Measurements from ENCODE around the gene GPR39.

Gene GPR39

GRCh38 chr2:132676999-132677398 is 260.4 kb downstream of the GPR39 start:
- peak; percentile 57; the same call in 2 of the 3 replicates for ATAC-seq
- TF ChIP-seq CSRNP3 (CRISPR knock-in tag; IDR thresholded peaks at IDR 0.05): no peak
- TF ChIP-seq ESRRG (CRISPR knock-in tag; IDR thresholded peaks at IDR 0.05): no peak
- no peak for TF ChIP-seq POU6F1 (CRISPR knock-in tag; IDR thresholded peaks at IDR 0.05; ENCODE audit: borderline replicate concordance, low read depth)
- no peak for TF ChIP-seq SNAI2 (CRISPR knock-in tag; IDR thresholded peaks at IDR 0.05)
- no peak for TF ChIP-seq TSHZ2 (CRISPR knock-in tag; IDR thresholded peaks at IDR 0.05)
- TF ChIP-seq CSDC2 (CRISPR knock-in tag; IDR thresholded peaks at IDR 0.05): no peak
- TF ChIP-seq TOX (CRISPR knock-in tag; IDR thresholded peaks at IDR 0.05; ENCODE audit: borderline replicate concordance): no peak
- TF ChIP-seq ZNF8 (CRISPR knock-in tag; IDR thresholded peaks at IDR 0.05): no peak
- no peak for TF ChIP-seq PPARA (CRISPR knock-in tag; IDR thresholded peaks at IDR 0.05; ENCODE audit: borderline replicate concordance)
- TF ChIP-seq ZC3H10 (CRISPR knock-in tag; IDR thresholded peaks at IDR 0.05): no peak
- no peak for TF ChIP-seq RARB (CRISPR knock-in tag; IDR thresholded peaks at IDR 0.05)
- TF ChIP-seq CREB5 (CRISPR knock-in tag; IDR thresholded peaks at IDR 0.05; ENCODE audit: low read depth): no peak
- no peak for TF ChIP-seq ZNF70 (CRISPR knock-in tag; IDR thresholded peaks at IDR 0.05)
- no peak for TF ChIP-seq BACH2 (CRISPR knock-in tag; IDR thresholded peaks at IDR 0.05; ENCODE audit: borderline replicate concordance)
- TF ChIP-seq ZFP30 (CRISPR knock-in tag; IDR thresholded peaks at IDR 0.05): no peak
- TF ChIP-seq ARNTL (CRISPR knock-in tag; IDR thresholded peaks at IDR 0.05; ENCODE audit: borderline replicate concordance, low read depth): no peak
- no peak for TF ChIP-seq ZNF565 (CRISPR knock-in tag; conservative IDR thresholded peaks at IDR 0.05; ENCODE audit: low read depth)

GRCh38 chr2:132677661-132678060 is 261.1 kb downstream of the GPR39 start:
- peak; percentile 76 for ATAC-seq
- TF ChIP-seq CSDC2 (CRISPR knock-in tag; IDR thresholded peaks at IDR 0.05) (no peak), ZNF70 (CRISPR knock-in tag; IDR thresholded peaks at IDR 0.05) (no peak), SNAI2 (CRISPR knock-in tag; IDR thresholded peaks at IDR 0.05) (no peak), TCF4 (CRISPR knock-in tag; IDR thresholded peaks at IDR 0.05; ENCODE audit: borderline replicate concordance) (no peak), GLIS3 (CRISPR knock-in tag; IDR thresholded peaks at IDR 0.05) (no peak), POU6F1 (CRISPR knock-in tag; IDR thresholded peaks at IDR 0.05; ENCODE audit: borderline replicate concordance, low read depth) (no peak), CREB5 (CRISPR knock-in tag; IDR thresholded peaks at IDR 0.05; ENCODE audit: low read depth) (no peak), ZFP3 (CRISPR knock-in tag; IDR thresholded peaks at IDR 0.05) (no peak)

GRCh38 chr2:132678483-132678882 is 261.9 kb downstream of the GPR39 start:
- ATAC-seq: peak; percentile 47; the same call in 1 of the 3 replicates
- TF ChIP-seq ZNF70 (CRISPR knock-in tag; IDR thresholded peaks at IDR 0.05) (no peak), RARB (CRISPR knock-in tag; IDR thresholded peaks at IDR 0.05) (no peak), ARNTL (CRISPR knock-in tag; IDR thresholded peaks at IDR 0.05; ENCODE audit: borderline replicate concordance, low read depth) (no peak), ZC3H10 (CRISPR knock-in tag; IDR thresholded peaks at IDR 0.05) (no peak), PPARA (CRISPR knock-in tag; IDR thresholded peaks at IDR 0.05; ENCODE audit: borderline replicate concordance) (no peak), ZNF8 (CRISPR knock-in tag; IDR thresholded peaks at IDR 0.05) (no peak), CSRNP3 (CRISPR knock-in tag; IDR thresholded peaks at IDR 0.05) (no peak), TSHZ2 (CRISPR knock-in tag; IDR thresholded peaks at IDR 0.05) (no peak), CSDC2 (CRISPR knock-in tag; IDR thresholded peaks at IDR 0.05) (no peak)
